Mucosa of stomach (tissue), 1 donor: Measurements from ENCODE around the gene TRIM24.
"Not testable (repeated sequence)": the region's sequence is repeated elsewhere in the genome, so short reads cannot be mapped to it uniquely, and the experiment has no call there.

Source experiments
- H3K27me3 ChIP-seq: one replicate; pipeline ENCODE4 v1.7.0; 2013; ENCODE audit warnings: mild to moderate bottlenecking, low read length; ENCODE audit not compliant: control insufficient read depth, insufficient read depth
- H3K36me3 ChIP-seq: one replicate; pipeline ENCODE4 v1.7.0; 2013; ENCODE audit warnings: low read length; ENCODE audit not compliant: control insufficient read depth, insufficient read depth
- H3K4me1 ChIP-seq: one replicate; pipeline ENCODE4 v1.7.0; 2013; ENCODE audit warnings: mild to moderate bottlenecking, low read length; ENCODE audit not compliant: control insufficient read depth, insufficient read depth
- H3K4me3 ChIP-seq: one replicate; pipeline ENCODE4 v1.7.0; 2013; ENCODE audit warnings: low read length
- H3K9ac ChIP-seq: one replicate; pipeline ENCODE4 v1.7.0; 2013; ENCODE audit warnings: mild to moderate bottlenecking, low read length, moderate library complexity
- H3K9me3 ChIP-seq: one replicate; pipeline ENCODE4 v1.7.0; 2013; ENCODE audit warnings: mild to moderate bottlenecking, low read length, moderate library complexity; ENCODE audit not compliant: control insufficient read depth
- donor health status: Pancreatic carcinoma.

The TRIM24 gene

GRCh38 chr7:138465046-138465445 lies 5.0 kb downstream of the TRIM24 start:
- H3K9me3 ChIP-seq, result no peaks in the 10 kb centered on the region
- peaks cover 4% of the 10 kb centered on the region for H3K4me1 ChIP-seq
- no peaks in the 10 kb centered on the region for H3K36me3 ChIP-seq
- H3K27me3 ChIP-seq, result no peaks in the 10 kb centered on the region
- no peak overlapping the region for H3K9ac ChIP-seq
- no peak overlapping the region for H3K4me3 ChIP-seq

DNA sequence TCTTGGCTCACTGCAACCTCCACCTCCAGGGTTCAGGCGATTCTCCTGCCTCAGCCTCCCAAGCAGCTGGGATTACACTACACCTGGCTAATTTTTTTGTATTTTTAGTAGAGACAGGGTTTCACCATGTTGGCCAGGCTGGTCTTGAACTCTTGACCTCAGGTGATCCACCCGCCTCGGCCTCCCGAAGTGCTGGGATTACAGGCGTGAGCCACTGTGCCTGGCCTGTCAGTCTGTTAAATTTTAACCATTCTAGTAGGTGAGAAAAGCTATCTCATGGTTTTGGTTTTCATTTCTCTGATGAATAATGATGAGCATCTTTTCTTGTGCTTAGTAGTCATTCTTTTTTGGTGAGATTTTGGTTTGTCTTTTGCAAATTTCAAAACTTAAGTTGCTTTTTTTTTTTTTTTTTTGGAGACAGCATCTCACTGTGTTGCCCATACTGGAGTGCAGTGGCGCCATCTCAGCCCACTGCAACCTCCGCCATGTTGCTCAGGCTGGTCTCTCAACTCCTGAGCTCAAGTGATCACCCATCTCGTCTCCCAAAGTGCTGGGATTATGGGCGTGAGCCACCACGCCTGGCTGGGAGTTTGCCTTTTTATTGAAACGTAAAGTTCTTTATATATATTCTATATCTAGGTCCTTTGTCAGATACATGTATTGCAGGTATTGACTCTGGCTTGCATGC lies 6.2 kb downstream of the TRIM24 start:
- not testable (repeated sequence) for H3K9me3 ChIP-seq, H3K36me3 ChIP-seq, H3K27me3 ChIP-seq, H3K4me3 ChIP-seq, H3K4me1 ChIP-seq, H3K9ac ChIP-seq

DNA sequence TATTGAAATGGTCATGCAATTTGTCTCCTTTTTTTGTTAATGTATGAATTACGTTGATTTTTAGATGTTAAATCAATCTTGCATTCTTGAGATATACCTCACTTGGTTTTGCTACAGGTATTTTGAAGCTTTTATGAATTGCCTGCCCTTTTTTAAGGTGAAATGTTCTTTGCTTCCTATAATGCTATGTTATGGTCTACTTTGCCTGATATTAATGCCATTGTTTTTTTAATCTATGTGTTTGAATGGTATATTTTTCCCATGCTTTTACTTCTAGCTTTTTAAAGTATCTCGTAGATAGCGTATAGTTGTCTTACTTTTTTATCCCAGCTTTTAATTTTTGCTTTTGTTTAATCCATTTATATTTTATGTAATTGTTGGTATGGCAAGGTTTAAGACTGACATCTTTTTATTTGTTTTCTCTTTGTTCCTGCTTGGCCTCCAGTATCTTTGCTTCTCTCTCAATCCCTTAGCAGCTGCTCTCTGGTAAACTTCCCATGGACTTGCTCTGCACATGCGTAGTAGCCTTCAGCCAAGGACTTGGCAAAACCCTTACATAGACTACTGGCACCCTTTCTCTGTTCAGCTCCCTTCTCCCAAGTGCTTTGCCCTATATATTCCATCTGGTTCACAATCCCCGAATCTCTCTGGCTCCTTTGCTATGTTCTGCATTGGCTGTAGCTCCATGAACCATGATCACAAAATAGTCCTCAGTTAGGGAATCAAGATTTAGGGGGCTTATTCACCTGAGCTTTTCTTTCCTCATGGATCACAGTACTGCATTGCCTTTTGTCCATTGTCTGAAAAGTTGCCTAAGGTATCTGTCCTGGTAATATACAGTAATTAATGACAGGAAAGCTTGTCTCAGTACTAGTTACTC lies 8.4 kb downstream of the TRIM24 start:
- Histone ChIP-seq H3K27me3 (no peaks in the 10 kb centered on the region), H3K36me3 (no peaks in the 10 kb centered on the region), H3K4me1 (no peaks in the 10 kb centered on the region), H3K4me3 (no peak overlapping the region), H3K9me3 (no peaks in the 10 kb centered on the region), H3K9ac (no peak overlapping the region)

GRCh38 chr7:138470391-138471157 lies 10.5 kb downstream of the TRIM24 start:
- no peaks in the 10 kb centered on the region for H3K9me3 ChIP-seq
- H3K36me3 ChIP-seq, result no peaks in the 10 kb centered on the region
- no peak overlapping the region for H3K9ac ChIP-seq
- H3K27me3 ChIP-seq, result no peaks in the 10 kb centered on the region
- no peaks in the 10 kb centered on the region for H3K4me1 ChIP-seq
- H3K4me3 ChIP-seq, result no peak overlapping the region

DNA sequence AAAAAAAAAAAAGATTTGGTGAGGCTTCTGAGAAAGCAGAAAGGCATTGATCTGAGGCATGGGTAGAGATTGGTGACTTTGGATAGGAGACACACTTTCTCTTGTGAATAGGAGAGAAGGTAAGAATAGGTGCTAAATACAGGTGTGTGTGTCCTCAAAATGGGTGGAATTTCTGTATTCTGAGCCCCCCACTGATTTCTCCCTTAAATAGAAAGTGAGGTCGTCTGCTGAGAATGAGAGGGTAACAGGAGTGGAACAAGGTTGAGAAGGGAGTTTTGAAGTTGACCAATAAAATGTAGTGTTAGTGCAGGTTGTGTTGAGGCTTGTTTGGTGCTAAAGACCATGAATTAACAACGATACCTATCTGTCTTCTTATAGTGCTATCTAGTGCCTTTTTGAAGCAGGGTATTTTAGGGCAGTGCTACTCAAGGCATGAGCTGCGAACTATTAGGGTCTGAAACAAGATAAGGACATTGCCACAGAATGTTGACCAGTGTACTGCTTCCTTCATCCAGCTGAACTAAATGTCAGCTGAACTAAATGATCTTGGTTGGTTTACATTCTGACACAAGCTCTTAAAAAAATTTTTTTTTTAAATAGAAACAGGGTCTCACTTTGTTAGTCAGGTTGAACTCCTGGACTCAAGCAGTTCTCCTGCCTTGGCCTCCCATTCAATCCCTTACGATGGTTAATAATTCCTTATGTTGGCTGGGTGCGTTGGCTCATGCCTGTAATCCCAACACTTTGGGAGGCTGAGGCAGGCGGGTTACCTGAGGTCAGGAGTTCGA lies 12.4 kb downstream of the TRIM24 start:
- Histone ChIP-seq H3K9ac (no peak overlapping the region), H3K4me3 (no peak overlapping the region), H3K4me1 (peaks cover 10% of the 10 kb centered on the region), H3K9me3 (no peaks in the 10 kb centered on the region), H3K27me3 (no peaks in the 10 kb centered on the region), H3K36me3 (no peaks in the 10 kb centered on the region)

GRCh38 chr7:138475377-138475776 lies 15.3 kb downstream of the TRIM24 start:
- no peak overlapping the region for H3K4me3 ChIP-seq
- no peaks in the 10 kb centered on the region for H3K36me3 ChIP-seq
- peaks cover 23% of the 10 kb centered on the region for H3K4me1 ChIP-seq
- peak overlapping the region; percentile 19 for H3K9ac ChIP-seq
- H3K9me3 ChIP-seq, result no peaks in the 10 kb centered on the region
- no peaks in the 10 kb centered on the region for H3K27me3 ChIP-seq

GRCh38 chr7:138477081-138477578 lies 17.1 kb downstream of the TRIM24 start:
- no peaks in the 10 kb centered on the region for H3K9me3 ChIP-seq
- H3K27me3 ChIP-seq, result no peaks in the 10 kb centered on the region
- peaks cover 23% of the 10 kb centered on the region for H3K4me1 ChIP-seq
- H3K4me3 ChIP-seq, result no peak overlapping the region
- no peaks in the 10 kb centered on the region for H3K36me3 ChIP-seq
- H3K9ac ChIP-seq, result no peak overlapping the region

DNA sequence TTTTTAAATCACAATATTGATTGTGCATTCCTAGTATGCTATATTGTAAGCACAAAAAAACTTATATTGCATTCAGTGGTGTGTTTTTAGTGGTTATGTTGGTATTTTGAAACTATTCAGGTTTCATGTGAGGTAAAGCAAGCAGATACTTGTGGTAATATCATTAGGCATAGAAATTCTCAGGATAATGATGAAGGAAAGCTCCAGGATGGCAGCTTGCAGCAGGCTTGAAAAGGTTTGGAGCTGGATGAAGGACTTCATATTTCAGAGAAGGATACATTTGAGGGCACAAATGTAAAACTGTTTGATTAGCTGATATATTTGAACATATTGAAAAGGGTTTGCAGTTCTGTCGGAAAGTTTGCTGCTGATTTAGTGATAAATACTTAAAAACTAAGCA lies 17.5 kb downstream of the TRIM24 start:
- no peaks in the 10 kb centered on the region for H3K27me3 ChIP-seq
- no peaks in the 10 kb centered on the region for H3K36me3 ChIP-seq
- no peak overlapping the region for H3K9ac ChIP-seq
- no peaks in the 10 kb centered on the region for H3K9me3 ChIP-seq
- no peak overlapping the region for H3K4me3 ChIP-seq
- H3K4me1 ChIP-seq, result peaks cover 23% of the 10 kb centered on the region

GRCh38 chr7:138478499-138478908 lies 18.4 kb downstream of the TRIM24 start:
- H3K4me1 ChIP-seq, result peaks cover 23% of the 10 kb centered on the region
- H3K9ac ChIP-seq, result no peak overlapping the region
- no peak overlapping the region for H3K4me3 ChIP-seq
- H3K9me3 ChIP-seq, result no peaks in the 10 kb centered on the region
- no peaks in the 10 kb centered on the region for H3K36me3 ChIP-seq
- no peaks in the 10 kb centered on the region for H3K27me3 ChIP-seq

DNA sequence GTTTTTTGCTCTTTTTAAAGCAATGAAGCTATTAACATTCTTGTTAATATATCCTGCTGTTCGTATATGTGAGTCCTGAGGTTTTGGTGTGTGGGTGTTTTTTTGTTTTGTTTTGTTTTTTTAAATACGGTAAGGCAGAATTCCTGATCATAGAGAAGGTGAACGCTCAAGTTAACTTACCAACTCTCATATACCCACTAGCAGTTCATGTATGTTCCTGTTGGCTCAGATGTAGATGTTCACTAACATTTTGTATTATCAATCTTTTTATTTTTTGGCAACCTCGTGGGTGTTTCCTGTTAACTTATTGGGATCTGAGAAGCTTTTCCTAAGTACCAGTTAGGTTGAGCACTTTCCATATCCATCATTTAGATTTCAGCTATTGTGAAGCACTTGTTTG lies 20.5 kb downstream of the TRIM24 start:
- H3K27me3 ChIP-seq, result no peaks in the 10 kb centered on the region
- no peak overlapping the region for H3K9ac ChIP-seq
- H3K36me3 ChIP-seq, result no peaks in the 10 kb centered on the region
- peaks cover 23% of the 10 kb centered on the region for H3K4me1 ChIP-seq
- H3K4me3 ChIP-seq, result no peak overlapping the region
- H3K9me3 ChIP-seq, result no peaks in the 10 kb centered on the region
